Coronary artery (tissue), 2 donors: ENCODE results near the gene SPART.

ENCODE experiments used
- DNase-seq: peaks from one replicate; pipeline ENCODE4 v3.0.0-alpha.2; 2017; ENCODE audit warnings: low spot score
- H3K27ac ChIP-seq, 2 donors: fragments of 200-600 bp; sonication (generic); one replicate each; pipeline ENCODE4 v1.5.1; 2016 to 2019
- H3K4me3 ChIP-seq: fragments of 200-600 bp; sonication (generic); 2 replicates; pipeline ENCODE4 v1.5.1; 2016; ENCODE audit warnings: mild to moderate bottlenecking, moderate library complexity
- CTCF ChIP-seq: fragments of 200-600 bp; sonication (generic); IDR thresholded peaks from one replicate; pipeline ENCODE4 v1.5.1; 2019; ENCODE audit warnings: antibody characterized with exemption

The SPART gene

GRCh38 chr13:36354842-36355623, 8.8 kb upstream of the SPART start:
- H3K4me3 ChIP-seq: no peak overlapping the region
- H3K27ac ChIP-seq: no peak overlapping the region
- TF ChIP-seq CTCF: no peak
- no peak for DNase-seq

GRCh38 chr13:36353001-36353400, 6.8 kb upstream of the SPART start:
- TF ChIP-seq CTCF: no peak
- no peak overlapping the region for H3K27ac ChIP-seq
- no peak overlapping the region for H3K4me3 ChIP-seq
- no peak for DNase-seq

GRCh38 chr13:36352350-36352749, 6.2 kb upstream of the SPART start:
- TF ChIP-seq CTCF: no peak
- H3K27ac ChIP-seq: no peak overlapping the region
- no peak overlapping the region for H3K4me3 ChIP-seq
- no peak for DNase-seq

DNA sequence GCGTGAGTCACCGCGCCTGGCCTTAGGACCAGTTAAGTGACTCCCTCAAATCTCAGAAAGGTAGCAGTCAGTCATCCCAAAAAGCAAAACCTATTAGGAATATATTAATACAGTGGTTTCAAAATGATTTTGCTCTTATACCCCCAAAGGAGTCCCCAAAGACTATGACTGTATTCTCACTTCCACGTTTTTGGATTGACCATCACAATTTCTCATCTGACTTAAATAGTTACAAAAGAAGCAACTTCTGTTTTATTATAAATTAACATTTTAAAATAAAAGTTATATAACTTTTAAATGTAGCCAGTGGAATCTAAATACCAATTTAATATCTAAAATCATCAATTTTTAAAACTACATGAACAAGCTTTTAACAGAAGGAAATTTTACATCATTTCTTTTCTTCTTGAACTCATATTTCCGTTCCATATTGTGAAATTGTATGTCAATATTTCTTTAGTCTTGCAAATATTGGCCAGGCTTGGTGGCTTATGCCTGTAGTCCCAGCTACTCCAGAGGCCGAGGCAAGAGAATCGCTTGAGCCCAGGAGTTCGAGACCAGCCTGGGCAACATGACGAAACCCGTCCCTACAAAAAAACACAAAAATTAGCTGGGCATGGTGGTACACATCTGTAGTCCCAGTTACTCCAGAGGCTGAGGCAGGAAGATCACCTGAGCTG, 1.5 kb upstream of the SPART start:
- Histone ChIP-seq H3K27ac (no peak overlapping the region), H3K4me3 (no peak overlapping the region)
- TF ChIP-seq CTCF: no peak
- DNase-seq: no peak

- peak; percentile 85 for DNase-seq
- Histone ChIP-seq H3K4me3 (peak overlapping the region; percentile 91), H3K27ac (peak overlapping the region; percentile 97 to 99)
- no peak for TF ChIP-seq CTCF
Measured at GRCh38 chr13:36345438-36346221, 564 bp downstream of the SPART start.

GRCh38 chr13:36344886-36345437, 1.2 kb downstream of the SPART start:
- H3K4me3 ChIP-seq: peak overlapping the region; percentile 91
- peak overlapping the region; percentile 97 to 99 for H3K27ac ChIP-seq
- TF ChIP-seq CTCF: no peak
- DNase-seq: no peak
